ENCODE data around the gene SLC25A31.

DNA sequence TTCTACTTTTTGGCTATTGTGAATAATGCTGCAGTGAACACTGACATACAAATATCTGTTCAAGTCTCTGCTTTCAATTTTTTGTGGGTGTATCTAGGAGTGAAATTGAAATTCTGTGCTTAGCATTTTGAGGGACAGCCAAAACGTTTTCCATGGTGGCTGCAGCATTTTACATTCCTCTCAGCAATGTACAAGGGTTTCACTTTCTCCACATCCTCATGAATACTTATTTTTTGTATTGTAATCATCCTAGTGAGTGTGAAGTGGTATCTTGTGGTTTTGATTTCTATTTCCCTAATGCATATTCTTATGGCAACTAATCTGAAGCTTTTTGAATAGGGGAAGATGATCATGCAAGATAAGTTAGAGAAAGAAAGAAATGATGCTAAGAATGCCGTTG, 92.2 kb downstream of the SLC25A31 start:
- TF ChIP-seq POLR2A (IDR thresholded peaks at IDR 0.05; ENCODE audit: low read depth, low read length) (no peak), POLR2AphosphoS5 (IDR thresholded peaks at IDR 0.05; ENCODE audit: low read depth, low read length) (no peak)

Data from GM12891 (cell line).